ENCODE results near the gene AFAP1.

AFAP1 gene

DNA sequence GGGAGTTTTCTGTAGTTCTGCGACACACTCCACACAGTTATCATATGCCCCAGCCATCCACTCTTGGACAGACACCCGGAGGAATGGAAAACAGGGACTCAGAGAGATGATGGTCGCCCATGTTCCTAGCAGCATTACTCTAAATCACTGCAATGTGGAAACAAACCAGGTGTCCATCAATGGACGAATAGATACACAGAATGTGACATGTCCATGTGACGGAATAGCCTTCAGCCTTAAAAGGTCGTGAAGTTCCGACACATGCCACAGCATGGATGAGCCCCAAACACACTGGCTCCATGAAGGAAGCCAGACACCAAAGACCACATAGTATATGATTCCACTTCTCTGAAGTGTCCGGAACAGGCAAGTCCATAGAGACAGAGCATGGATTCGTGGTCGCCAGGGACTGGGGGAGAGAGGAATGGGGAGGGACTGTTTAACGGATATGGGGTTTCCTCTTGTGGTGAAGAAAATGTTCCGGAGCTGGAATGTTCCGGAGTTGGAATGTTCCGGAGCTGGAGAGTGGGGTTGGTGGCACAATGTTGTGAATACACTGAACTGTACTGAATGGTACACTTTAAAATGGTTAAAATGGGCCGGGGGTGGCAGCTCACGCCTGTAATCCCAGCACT lies 28.7 kb upstream of the AFAP1 start:
- no peak for DNase-seq (ENCODE audit: low read depth)

DNA sequence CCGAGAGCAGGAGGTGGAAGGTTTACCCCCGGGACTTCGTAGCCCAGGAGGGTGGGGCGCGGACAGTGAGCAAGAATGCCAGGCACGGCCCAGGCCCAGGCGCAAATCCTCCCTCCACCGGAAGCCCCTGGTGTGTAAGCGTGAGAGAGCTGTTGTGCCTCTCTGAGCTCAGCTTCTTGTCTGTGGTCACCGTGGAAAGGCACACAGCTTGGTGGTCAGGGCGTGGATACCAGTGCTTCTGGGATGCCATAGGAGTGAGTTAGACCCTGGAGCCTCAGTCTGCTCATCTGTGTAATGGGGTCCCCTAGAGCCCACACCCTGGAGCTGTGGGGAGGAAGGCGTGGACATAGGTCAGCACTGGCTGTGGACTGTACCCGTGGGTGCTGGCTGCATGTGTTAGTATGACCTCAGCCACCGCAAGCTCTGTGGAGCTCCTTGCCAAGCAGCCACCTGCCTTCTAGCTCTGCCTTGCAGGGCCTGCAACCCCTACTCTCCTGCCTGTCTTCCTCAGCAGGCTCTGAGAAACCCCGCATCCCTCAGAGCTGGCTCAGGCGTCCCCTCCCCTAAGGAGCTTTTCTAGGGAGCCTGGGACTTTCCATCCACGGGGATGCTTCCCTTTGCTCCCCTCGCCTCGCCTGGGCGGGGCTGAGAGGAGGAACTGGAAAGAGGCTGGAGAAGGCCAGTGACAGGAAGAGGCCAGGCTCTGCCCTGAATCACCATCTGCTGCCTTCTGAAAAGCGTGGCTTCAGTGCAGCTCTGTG lies 28.0 kb upstream of the AFAP1 start:
- DNase-seq (ENCODE audit: low read depth), result no peak

DNA sequence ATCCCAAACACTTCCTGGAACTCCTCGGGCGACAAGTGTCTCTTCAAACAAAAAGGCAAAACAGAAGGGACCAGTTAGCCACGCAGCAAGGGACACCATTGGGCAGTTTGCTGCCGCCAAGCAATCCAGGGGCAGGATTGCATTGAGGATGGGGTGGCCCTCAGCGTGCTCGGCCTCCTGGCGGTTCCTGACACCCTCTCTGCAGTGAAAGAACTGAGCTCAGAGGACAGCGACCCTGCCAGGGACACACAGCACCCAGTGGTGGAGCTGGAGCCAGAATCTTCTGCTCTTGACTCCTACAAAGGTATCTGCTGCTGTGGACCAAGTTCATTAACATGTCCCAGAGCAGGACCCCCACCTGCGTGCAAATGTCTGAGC lies 27.4 kb upstream of the AFAP1 start:
- no peak for DNase-seq (ENCODE audit: low read depth)

DNA sequence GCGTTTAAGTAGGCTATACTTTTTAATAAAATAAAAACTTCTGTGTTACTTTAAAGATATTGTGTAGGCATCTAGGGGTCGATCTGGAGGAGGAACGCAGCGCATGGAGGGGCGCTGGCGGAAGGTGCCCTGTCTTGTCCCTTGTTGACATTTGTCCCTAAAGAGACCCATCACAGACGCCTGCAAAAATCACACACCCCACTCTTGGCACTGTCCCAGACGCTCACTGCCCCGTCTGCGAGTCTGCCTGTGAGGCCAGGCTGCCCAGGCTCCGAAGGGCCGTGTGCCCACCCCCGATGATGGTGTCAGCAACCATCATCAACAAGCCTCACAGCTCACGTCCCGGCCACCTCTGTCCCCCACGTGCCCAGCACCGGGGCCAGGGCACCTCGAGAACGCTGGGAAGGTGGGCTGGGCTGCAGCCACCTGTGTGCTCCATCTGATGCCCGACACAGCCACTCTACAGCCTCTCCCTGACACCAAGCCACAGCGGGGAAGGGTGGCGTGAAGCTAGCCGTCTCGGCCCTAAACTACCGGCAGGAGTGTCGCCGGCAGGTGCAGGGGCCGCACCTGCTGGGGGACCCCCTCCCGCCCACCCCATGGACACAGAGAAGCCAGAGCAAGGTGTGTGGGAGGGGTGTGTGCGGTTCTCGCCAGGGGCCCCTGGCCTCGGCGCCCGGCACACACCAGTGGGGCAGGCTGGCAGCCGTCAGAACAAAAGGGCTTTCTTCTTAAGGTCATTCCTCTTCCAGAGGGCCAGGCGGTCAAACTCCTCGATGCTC lies 26.8 kb upstream of the AFAP1 start:
- DNase-seq (ENCODE audit: low read depth), result no peak

DNA sequence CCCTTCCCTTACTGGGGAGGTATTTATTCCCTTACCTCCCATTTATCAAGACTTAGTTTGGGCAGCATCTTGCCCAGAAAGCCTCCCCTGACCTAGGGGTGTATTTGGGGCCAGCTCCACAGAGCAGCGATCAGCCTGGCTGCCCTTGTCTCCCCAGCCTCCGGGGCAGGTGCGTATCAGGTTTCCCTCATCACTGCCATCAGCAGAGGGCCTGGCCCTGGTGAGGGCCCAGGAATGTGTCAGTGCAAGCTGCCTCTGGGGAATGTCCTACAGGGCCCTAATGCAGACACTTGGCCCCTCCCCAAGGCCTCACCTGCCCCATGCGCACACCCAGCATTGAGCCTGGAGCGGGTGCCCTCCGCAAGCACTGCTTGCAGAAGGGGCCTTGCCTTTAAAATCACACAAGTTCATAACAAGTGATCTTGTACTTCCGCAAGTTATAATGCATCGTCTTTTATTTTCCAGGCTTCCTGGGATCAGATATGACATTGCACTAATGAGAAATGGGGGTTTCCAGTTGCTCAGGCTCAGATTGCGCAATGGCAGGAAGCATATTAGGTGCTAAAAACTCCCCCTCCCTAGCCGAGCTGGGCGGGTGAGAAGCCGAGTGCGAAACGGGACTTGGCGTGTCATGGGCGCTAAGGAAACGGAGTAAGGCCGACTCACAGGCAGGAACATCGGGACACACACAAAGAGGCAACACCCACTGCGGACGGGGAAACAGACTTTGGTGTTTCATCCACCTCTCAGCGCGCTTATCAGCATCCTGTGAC lies 25.4 kb upstream of the AFAP1 start:
- peak; percentile 23 for DNase-seq (ENCODE audit: low read depth)

DNA sequence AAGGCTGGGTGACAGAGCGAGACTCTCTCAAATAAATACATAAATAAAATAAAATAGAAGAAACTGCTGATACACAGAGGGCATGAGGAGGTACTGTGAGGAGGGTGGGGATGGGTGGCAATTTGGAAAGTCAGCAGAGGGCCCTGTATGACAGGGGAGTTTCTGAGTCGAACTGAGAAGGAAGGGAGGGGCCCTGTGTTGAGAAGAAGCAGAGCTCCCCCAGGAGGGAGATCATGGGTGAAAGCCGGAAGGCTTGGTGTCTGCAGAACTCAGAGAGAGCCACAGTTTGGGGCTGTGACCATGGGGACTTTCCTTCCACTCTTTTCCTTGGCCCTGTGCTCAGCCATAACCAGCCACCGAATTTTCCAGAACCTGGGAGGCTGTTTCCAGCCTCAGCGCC lies 24.8 kb upstream of the AFAP1 start:
- no peak for DNase-seq (ENCODE audit: low read depth)

DNA sequence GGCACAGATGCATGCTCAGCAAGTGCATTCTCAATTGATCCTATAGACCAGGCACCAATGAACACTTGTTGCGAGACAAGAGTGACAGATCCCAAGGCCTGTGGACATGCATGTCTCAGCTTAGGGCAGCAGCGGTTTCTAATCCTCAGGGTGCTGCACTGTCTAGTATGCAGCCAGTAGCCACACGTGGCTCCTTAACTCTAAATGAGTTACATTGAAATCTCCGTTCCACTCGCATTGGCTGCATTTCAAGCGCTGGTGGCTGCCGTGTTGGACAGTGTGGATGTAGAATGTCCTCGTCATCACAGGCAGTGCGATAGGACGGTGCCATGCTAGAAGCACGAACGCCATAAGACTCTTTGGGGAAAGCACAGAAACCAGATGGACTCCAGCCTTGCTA lies 24.0 kb upstream of the AFAP1 start:
- no peak for DNase-seq (ENCODE audit: low read depth)

DNA sequence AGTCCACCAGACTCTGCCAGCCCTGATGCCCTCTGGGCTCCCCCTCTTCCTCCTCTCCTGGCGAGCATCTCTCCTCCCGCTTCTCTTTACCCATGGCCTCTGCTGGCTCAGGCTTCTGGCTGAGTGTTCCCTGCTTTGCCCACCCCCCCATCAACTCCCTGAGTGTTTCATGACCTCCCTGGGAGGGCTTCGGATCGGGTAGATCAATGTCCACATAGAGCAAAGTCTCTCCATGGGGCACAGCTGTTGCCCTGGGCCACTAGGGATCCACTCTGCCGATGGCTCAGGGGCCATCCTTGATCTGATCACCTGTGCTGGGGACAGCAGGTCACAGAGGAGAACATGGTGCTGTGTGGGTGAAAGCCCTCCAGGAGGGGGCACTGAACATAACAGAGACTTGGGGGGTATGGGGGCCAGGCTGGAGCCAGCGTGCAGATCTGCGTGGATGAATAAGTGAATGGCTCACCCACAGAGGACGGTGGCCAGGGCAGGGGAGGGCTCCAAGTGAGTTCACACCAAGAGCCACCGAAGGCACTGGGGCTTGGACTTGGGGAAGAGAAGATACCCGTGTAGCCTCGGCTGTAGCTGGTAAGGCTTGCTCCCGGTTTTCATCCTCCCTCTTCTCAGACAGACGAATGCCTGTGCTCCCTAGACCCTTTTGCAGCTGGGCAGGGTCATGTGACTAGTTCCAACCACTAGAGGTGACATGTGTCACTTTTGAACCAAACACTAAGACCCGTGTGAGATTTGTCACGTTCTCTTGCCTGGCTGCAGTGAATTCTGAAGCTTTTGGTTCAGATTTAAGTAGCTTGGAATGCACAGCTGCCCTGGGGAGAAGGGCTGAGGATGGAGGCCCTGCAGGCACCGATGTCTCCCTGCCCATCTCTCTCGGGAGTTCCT lies 23.2 kb upstream of the AFAP1 start:
- DNase-seq (ENCODE audit: low read depth), result no peak

DNA sequence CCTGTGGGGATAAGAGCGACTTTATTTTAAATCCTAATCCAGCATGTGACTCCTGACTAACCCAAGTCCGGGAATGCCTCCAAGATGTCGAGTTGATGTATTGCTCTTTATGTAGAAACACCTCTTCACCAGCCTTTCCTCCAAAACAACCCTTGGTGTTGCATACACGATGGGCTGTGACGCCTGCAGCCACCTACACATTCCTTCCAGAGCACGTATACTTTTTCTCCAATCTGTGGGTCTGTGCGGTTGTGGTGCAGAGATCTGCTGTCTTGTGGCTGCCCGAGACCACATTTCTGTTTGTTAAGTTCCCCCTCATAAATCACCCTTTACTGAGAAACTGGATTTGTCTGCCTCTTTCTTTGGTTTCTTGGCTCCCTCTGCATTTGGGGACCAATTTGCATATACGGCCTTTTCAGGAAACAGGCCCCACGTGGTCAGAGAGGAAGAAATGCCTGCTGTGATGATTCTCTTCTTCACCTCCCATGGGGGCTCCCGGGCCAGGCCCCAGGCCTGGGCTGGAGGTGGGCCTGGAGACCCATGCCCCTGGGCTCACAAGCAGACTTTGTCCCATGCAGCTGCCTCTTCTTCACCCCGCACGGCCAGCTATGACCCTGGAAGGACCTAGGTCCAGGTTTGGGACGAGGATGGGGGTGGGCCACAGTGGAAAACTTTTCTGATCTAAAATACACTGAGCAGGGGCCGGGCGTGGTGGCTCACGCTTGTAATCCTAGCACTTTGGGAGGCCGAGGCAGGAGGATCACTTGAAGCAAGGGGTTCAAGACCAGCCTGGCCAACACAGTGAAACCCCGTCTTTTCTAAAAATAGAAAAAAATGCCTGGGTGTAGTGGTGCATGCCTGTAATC lies 21.4 kb upstream of the AFAP1 start:
- no peak for DNase-seq (ENCODE audit: low read depth)

DNA sequence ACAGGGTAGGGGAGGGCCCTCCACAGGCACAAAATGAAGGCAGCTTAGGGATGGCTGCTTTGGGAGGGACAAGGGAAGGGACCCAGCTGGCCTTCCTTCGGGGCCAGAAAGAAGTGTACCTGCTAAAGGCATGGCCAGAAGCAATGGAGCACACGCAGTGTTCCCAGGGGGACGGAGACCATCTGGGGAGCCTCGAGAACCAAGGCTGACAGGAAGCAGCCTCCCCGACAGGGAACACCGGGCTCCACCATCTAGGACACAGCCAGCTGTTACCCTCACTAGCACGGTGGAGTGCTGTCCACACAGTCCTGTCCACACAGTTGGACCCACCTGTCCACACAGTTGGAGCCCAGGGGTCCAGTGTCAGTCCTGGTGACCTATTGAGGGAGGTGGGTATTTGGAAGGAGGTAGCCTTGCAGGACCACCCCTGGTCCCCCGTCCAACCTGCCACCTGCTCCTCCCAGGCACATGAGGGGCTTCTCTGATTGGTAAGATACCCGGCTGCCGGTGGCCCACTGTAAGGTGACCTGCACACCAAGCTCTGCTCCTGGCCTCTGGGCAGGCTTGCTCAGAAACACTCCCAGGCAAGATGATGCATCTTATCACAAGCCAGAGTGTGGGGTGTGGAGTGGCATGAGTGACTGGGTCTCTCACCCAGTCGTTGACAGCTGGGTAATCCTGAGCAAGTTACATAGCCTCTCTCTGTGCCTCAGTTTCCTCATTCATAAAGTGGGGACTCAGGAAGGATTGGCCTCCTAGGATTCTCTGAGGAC lies 20.5 kb upstream of the AFAP1 start:
- no peak for DNase-seq (ENCODE audit: low read depth)

DNA sequence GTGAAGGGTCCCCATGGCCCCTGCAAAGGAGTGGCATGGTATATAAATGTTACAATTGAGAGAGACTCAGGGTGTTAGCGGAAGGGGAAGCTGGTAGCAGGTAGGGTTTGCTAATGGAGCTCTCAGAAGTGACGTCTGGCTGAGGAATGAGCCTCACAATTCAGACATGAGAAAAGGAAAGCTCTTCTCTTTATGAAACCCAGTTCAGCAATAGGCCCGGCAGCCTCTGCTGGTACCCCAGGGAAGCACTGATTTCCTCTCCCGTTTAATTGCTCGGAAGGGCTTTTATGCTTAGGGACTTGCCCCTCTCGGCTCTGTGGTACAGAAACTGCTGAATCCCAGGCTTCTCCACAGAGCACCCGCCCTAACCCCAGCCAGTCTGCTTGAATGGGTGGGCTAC lies 19.4 kb upstream of the AFAP1 start:
- no peak for DNase-seq (ENCODE audit: low read depth)

DNA sequence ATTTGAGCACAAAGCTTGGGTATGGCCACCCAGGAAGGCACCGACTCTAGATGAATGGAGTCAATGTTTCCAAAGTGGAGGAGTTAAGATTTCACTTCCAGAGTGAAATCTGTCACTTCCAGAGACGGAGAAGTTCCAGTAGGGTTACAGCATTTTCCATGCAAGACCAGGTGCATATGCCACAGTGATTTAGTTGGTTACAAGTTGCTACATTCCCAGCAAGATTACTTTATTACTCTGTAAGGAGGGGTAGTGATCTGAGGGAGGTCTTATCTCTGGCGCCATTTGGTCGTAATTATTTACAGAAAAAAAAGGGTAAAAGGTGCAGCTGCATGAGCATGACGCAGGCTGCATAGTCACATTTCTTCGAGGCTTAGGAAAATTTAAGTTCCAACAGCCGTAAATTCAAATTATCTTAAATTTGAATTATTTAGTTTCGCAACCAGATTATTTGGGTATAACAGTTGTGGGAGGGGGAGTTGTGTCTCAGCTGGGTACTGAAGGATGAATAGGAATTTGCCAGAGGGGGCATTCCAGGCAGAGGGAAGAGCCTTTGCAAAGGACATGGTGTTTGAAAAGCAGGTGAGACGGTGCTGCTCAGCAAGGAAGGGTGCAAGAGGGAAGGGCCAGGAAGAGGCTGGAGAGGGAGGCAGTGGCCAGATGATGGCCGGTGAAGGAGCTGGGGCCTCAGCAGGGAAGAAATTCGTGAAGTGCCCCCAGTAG lies 17.4 kb upstream of the AFAP1 start:
- no peak for DNase-seq (ENCODE audit: low read depth)

DNA sequence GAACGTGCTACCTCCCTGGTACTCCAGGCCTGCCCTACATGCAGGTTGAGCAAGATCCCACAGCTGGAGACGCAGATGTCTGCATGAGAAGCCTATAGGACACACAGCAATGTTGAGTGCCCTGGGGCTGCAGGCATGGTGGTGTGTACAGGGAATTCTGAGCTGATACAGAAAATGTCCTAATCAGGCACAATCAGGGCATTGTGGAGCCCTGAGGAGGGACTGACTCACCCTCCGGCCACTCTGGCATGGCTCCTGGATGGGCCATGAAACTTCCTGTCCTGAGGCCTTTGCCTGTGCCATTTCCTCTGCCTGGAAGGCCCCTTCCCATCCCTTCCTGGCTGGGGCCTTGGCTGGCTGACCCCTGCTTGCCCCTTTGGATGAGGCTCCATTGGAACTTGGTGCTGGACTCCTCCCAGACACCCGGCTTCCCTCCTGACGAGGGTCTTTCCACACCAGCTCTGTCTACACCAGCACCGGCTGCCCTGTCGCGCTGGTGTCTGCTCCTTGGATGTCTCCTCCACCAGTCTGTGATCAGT lies 16.7 kb upstream of the AFAP1 start:
- DNase-seq (ENCODE audit: low read depth), result no peak

DNA sequence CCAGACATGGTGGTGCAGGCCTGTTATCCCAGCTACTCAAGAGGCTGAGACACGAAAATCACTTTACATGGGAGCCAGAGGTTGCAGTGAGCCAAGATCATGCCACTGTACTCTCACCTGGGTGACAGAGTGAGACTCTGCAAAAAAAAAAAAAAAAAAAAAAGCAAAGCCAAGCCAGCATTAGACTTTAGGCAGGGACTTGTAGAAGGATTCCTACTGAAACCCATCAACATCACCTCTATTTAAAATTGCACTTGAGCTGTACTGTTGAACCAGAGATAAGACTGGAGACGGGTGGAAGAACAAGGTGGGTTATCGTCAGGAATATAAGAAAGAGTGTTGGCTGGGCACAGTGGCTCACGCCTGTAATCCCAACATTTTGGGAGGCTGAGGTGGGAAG lies 15.7 kb upstream of the AFAP1 start:
- no peak for DNase-seq (ENCODE audit: low read depth)

DNA sequence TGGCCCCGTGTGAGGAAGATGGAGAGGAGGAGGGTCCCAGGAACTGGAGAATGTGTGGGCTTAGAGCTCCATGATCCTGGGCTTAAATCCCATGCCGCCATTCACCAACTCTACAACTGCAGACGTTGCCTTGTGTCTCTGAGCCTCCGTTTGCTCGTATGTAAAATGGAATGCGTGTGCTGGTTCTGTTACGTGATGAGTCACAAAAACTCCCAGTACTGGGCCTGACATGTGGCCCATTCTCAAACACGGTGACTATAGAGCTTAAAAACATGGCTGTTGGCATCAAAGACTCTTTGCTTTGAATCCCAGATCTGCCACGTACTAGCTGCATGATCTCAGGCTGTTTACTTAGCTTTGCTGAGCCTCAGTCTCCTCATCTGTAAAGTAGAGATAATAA lies 13.0 kb upstream of the AFAP1 start:
- DNase-seq (ENCODE audit: low read depth), result no peak

DNA sequence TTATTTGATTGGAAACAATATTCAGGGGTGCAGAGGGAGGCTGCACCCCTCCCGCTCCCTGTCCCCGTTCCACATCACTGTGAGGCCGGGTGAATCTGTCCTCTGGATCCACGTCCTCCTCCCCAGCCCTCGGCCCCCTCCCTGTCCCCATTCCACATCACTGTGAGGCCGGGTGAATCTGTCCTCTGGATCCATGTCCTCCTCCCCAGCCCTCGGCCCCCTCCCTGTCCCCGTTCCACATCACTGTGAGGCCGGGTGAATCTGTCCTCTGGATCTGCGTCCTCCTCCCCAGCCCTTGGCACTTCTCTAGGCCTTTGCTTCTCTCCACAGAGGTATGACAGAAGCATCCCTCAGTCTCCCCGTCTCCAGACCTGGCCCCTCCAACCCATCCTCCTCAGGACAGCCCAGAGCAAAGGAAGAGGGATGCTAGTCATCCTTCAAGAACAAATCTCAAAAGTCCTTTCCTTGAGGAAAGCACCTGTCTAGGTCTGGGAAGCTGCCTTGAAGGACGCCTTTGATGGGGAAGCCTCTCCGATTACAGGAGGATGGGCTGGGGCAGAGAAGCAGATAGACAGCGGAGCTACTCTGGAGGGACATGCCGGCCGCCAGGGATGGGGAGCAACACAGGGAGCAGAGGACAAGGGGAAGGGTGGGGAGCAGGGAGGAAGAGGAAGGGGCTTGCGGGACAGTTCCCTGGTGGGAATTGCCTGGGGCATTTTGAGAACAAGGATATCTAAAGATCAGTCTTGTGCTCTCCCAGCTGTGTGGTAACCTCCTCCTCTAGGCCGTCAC lies 10.8 kb upstream of the AFAP1 start:
- DNase-seq (ENCODE audit: low read depth), result no peak

DNA sequence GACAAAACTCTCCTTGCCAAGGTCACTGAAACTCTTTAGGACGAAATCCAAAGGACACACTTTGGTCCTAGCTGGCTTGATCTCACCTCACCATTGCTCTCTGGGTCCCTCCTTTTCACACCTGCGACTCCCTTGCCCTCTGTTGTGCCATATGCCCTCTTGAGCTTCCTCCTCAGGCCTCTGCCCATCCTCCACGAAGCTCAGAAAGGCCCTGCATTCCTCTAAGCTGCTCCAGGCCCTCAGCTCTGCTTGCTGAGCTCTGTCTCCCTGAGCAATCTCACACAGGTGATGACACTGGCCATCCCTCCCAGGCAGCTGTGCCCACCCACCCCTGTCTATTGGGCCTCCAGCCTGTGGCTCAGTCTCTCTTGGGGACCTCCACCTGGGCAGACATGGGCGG lies 10.1 kb upstream of the AFAP1 start:
- DNase-seq (ENCODE audit: low read depth), result no peak

DNA sequence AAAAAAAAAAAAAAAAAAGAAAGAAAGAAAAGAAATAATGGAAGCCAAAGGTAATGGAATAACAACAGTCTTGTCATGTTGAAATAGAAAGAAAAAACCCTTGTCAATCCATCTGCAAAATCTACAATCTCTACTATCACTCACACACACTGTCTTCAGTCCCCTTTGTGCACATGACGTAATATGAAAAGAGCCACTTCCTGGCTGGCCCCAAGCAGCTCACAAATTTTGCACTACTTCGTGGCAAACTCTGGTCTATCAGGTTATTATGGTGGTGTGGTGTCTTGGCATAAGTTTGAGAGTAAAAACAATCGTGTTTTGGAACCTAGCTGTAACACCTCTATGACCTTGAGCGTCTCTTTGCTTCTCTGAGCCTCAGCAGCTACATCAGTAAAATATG lies 8.3 kb upstream of the AFAP1 start:
- DNase-seq (ENCODE audit: low read depth), result no peak
